ENCODE measurements around the gene RBPMS2. TPM values are rescaled to one million over a fixed set of nuclear protein-coding genes. Genes with fewer than 3 reads are reported as not detected.

The RBPMS2 gene
- total and polyA plus RNA-seq, 7 donors, result 1.6 to 3.6 (median 2.0) TPM

GRCh38 chr15:64698823-64699222 is 76.6 kb downstream of the RBPMS2 start:
- Histone ChIP-seq H3K9me3 (no peaks in the 10 kb centered on the region), H3K4me1 (peaks cover 77% of the 10 kb centered on the region), H3K4me3 (peak overlapping the region; percentile 85), H3K36me3 (ENCODE audit: insufficient read depth in 1 of 2, low read depth in 1 of 2) (peaks cover 0 to 2% of the 10 kb centered on the region in 2 donors), H3K27ac (peak overlapping the region; percentile 87), H3K27me3 (ENCODE audit: insufficient read depth in 3 of 3, low read length in 2 of 3) (no peaks in the 10 kb centered on the region)
- DNase-seq, result no peak
- no peak for ATAC-seq
- intact Hi-C loops (cut with DNase I), result no loop called here
- TF ChIP-seq CTCF (IDR thresholded peaks at IDR 0.05), result no peak

- no peak for DNase-seq
- peak overlapping the region; percentile 87 for H3K27ac ChIP-seq
- WGBS, 3 donors, result 37 to 51% (median 45%) methylated on average over 3 of the region's 3 CpGs
- H3K4me3 ChIP-seq, result peak overlapping the region; percentile 85
- H3K4me1 ChIP-seq, result peaks cover 82% of the 10 kb centered on the region
- H3K9me3 ChIP-seq, result no peaks in the 10 kb centered on the region
- intact Hi-C loops (cut with DNase I), result no loop called here
- no peak for ATAC-seq
- TF ChIP-seq CTCF (IDR thresholded peaks at IDR 0.05), result no peak
- peaks cover 0 to 4% of the 10 kb centered on the region in 2 donors for H3K36me3 ChIP-seq (ENCODE audit: insufficient read depth in 1 of 2, low read depth in 1 of 2)
- H3K27me3 ChIP-seq (ENCODE audit: insufficient read depth in 3 of 3, low read length in 2 of 3), result no peaks in the 10 kb centered on the region
Measured at GRCh38 chr15:64697911-64698369, 77.4 kb downstream of the RBPMS2 start.

DNA sequence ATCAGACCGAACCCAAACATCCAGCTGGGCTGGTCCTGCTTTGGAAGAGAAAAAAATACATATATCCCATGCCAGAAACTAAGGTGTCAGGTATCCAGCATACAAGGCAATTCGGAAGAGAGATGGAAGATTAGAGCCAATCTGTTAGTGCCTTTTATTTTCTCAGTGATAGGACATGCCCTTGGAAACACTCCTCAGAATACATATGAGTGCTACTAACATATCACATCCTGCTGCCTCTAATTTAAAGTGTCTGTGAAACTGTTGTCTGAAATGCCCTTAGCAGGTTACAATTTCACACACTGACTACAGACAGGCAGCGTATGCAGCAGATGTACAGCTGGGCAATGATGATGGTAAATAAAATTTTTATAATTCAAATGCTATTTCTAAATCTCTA is 78.9 kb downstream of the RBPMS2 start:
- TF ChIP-seq CTCF (IDR thresholded peaks at IDR 0.05), result no peak
- 40 to 57% (median 47%) methylated on average over 3 of the region's 3 CpGs for WGBS, 3 donors
- intact Hi-C loops (cut with DNase I), result no loop called here
- ATAC-seq (no peak), DNase-seq (no peak)
- Histone ChIP-seq H3K27ac (peak overlapping the region; percentile 39), H3K4me3 (no peak overlapping the region), H3K9me3 (no peaks in the 10 kb centered on the region), H3K27me3 (ENCODE audit: insufficient read depth in 3 of 3, low read length in 2 of 3) (no peaks in the 10 kb centered on the region), H3K4me1 (peaks cover 88% of the 10 kb centered on the region), H3K36me3 (ENCODE audit: insufficient read depth in 1 of 2, low read depth in 1 of 2) (peaks cover 0 to 9% of the 10 kb centered on the region in 2 donors)

GRCh38 chr15:64695561-64695992 is 79.8 kb downstream of the RBPMS2 start:
- no peak for TF ChIP-seq CTCF (IDR thresholded peaks at IDR 0.05)
- no peak for ATAC-seq
- Histone ChIP-seq H3K9me3 (no peaks in the 10 kb centered on the region), H3K4me3 (no peak overlapping the region), H3K36me3 (ENCODE audit: insufficient read depth in 1 of 2, low read depth in 1 of 2) (peaks cover 0 to 17% of the 10 kb centered on the region in 2 donors), H3K4me1 (peaks cover 88% of the 10 kb centered on the region), H3K27me3 (ENCODE audit: insufficient read depth in 3 of 3, low read length in 2 of 3) (no peaks in the 10 kb centered on the region), H3K27ac (peak overlapping the region; percentile 39)
- intact Hi-C loops (cut with DNase I), result no loop called here
- 50 to 56% (median 51%) methylated on average over 6 of the region's 6 CpGs for WGBS, 3 donors
- no peak for DNase-seq

- 71 to 72% (median 72%) methylated on average over 2 of the region's 2 CpGs for WGBS, 3 donors
- no peak overlapping the region for H3K4me3 ChIP-seq
- H3K27ac ChIP-seq, result peak overlapping the region; percentile 39
- intact Hi-C loops (cut with DNase I), result no loop called here
- DNase-seq (no peak), ATAC-seq (no peak)
- peaks cover 88% of the 10 kb centered on the region for H3K4me1 ChIP-seq
- TF ChIP-seq CTCF (IDR thresholded peaks at IDR 0.05), result no peak
- peaks cover 0 to 25% of the 10 kb centered on the region in 2 donors for H3K36me3 ChIP-seq (ENCODE audit: insufficient read depth in 1 of 2, low read depth in 1 of 2)
- H3K9me3 ChIP-seq, result no peaks in the 10 kb centered on the region
- no peaks in the 10 kb centered on the region for H3K27me3 ChIP-seq (ENCODE audit: insufficient read depth in 3 of 3, low read length in 2 of 3)
Measured at GRCh38 chr15:64694816-64695215, 80.6 kb downstream of the RBPMS2 start.
